ENCODE results near the gene POLR2E.

The POLR2E gene

DNA sequence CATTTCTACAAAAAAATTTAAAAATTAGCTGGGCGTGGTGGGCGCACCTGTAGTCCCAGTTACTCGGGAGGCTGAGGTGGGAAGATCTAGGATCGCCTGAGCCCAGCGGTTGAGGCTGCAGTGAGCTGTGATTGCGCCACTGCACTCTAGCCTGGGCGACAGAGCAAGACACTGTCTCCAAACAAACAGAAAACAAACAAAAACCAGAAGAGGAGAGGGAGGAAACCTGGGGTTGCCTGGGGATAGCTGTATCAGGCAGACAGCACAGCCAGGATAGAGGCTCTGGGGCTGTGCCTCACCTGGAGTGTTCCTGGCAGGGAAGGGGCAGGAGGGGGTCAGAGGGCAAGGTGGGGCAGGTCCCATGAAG lies 2.6 kb upstream of the POLR2E start:
- DNase-seq (ENCODE audit: low read depth, low spot score): no peak

DNA sequence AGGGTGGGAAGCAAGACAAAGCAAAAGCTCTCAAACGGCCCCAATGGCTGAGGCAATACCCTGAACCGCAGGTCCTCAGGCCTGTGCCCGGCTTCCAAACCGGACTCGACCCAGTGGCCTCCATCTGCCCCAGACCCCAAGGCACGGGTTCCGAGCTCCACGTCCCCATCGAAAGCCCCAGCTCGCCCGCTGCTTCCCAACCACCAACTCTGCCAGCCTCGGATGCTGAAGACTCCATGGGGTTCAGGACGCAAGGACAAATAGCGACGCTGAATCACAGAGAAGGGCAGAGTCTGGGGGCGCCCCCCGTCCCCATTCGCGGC lies 559 bp downstream of the POLR2E start:
- no peak for DNase-seq (ENCODE audit: low read depth, low spot score)

DNA sequence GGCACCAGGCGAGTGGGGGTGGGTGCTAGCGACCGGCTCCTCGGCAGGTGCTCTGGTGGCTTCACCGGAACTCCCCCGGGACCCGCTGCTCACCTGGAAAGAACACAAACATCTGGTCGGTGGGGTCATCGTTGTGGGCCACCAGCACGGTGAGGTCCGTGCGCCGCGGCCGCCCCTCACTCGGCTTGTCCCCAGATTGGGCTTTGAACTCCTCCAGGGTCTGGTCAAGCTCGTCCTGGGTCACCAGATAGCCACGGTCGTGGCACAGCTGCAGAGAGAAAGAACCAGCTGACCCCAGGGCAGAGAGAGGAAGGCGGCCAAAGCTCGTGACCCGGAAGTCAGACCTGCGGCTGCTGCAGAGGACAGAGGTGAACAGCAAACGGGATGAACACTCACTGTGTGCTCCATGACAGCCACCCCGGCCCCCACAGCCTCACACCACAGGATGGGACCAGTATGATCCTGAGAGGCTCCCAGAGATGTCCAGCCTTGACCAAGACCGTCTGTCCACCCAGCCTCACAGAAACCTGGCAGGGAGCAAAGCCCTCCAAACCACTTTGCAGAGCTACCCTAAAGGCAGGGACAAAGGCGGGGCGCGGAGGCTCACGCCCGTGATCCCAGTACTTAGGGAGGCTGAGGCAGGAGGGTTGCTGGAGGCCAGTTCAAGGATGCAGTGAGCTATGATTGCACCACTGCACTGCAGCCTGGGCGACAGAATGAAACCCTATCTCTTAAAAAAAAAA lies 1.2 kb downstream of the POLR2E start:
- DNase-seq (ENCODE audit: low read depth, low spot score): no peak

GRCh38 chr19:1093330-1093729 lies 1.8 kb downstream of the POLR2E start:
- no peak for DNase-seq (ENCODE audit: low read depth, low spot score)

DNA sequence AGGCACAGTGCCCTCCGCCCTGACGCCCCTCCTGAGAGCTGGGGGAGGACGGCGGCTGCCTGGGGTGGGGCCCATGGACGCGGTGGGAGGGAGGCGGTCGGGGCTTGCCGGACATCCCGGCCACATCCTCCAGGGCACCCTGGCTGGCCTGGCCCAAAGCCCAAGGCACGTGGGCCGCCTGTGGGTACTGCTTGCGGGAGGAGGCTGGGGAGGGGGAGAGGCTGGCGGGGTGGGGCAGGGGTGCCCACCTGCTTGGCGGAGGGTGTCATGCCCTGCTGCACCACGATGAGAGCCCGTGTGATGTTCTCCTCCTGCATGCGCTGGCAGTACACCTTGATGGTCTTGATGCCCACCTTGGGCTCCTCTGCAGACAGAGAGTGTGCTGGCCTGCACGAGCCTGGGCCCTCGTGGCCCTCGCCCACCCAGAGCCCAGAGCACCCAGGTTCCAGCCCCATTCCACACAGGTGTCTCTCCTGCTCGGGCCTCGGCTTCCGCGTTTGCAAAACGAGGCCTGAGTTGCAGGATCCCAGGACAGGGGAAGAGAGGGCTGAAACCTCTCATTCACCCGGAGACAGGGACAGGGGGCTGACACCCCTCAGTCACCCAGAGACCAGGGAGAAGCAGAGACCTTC lies 3.5 kb downstream of the POLR2E start:
- no peak for DNase-seq (ENCODE audit: low read depth, low spot score)

DNA sequence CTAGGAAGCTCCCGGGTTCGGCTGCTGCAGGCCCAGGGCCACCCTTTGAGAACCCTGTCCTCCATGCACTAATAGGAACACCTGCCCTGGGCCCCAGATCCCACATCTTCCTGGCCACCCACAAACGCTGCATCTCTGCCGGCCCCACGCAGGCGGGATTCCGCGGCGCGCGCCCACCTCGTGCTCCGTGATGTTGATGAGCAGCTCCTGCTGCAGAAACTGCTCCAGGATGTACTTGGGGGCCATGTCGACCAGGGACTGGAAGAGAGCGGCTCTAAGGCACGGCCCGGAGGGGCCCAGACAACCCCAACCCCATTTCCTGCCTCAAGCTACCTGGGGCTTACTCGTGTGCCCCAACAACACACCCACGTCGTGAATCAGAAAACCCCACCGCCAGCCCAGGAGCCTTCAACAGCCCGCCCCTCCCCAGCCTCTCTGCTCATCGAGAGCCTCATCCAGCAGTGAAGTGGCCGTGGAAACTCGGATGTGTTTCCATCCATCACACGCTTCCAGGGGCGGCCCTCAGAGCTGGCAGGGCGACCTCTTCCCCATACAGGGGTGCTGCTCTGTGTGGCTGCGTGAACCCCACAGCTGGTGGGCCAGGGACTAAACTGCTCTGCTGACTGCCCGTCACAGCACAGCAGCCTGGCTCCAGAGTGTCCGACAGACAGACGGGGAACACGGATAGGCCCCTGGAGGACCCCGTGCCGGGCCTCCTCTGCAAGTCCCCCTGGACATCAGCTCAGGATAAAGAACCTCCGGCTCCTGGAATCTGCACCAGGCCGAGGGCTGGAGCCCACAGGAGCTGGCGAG lies 4.2 kb downstream of the POLR2E start:
- no peak for DNase-seq (ENCODE audit: low read depth, low spot score)

- DNase-seq (ENCODE audit: low read depth, low spot score): no peak
Measured at GRCh38 chr19:1089891-1090290, 5.3 kb downstream of the POLR2E start.

- no peak for DNase-seq (ENCODE audit: low read depth, low spot score)
Measured at GRCh38 chr19:1089126-1089771, 5.9 kb downstream of the POLR2E start.

DNA sequence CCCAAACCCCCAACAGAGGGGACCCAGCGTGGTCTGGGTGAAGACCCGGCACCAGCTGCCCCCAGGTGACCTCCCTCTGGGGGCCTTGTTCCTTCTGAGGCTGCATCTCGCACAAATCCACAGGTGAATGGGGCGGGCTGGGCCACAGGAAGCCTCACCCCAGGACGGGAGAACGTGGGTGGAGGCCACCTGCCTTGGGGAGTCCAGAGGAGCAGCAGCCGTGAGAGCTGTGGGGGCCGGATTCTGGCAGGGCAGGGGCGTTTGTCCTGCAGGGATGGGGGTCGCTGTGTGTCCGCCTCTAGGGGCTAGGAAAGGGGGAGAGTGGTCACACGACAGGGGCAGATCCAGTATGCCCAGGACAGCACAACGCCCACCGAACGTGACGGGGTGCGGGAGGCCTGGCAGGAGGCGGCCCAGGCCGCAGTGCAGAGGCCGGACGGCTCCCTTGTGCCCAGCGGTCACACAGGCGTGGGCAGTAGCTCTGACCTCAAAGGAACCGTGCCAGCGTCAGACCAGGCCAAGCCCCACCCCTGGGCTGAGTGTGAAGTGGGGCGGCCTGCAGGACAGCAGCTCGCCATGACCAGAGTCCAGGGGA lies 6.7 kb downstream of the POLR2E start:
- DNase-seq (ENCODE audit: low read depth, low spot score): no peak

GRCh38 chr19:1087813-1088415 lies 7.3 kb downstream of the POLR2E start:
- no peak for DNase-seq (ENCODE audit: low read depth, low spot score)

- DNase-seq (ENCODE audit: low read depth, low spot score): no peak
Measured at GRCh38 chr19:1086613-1087012, 8.6 kb downstream of the POLR2E start.

DNA sequence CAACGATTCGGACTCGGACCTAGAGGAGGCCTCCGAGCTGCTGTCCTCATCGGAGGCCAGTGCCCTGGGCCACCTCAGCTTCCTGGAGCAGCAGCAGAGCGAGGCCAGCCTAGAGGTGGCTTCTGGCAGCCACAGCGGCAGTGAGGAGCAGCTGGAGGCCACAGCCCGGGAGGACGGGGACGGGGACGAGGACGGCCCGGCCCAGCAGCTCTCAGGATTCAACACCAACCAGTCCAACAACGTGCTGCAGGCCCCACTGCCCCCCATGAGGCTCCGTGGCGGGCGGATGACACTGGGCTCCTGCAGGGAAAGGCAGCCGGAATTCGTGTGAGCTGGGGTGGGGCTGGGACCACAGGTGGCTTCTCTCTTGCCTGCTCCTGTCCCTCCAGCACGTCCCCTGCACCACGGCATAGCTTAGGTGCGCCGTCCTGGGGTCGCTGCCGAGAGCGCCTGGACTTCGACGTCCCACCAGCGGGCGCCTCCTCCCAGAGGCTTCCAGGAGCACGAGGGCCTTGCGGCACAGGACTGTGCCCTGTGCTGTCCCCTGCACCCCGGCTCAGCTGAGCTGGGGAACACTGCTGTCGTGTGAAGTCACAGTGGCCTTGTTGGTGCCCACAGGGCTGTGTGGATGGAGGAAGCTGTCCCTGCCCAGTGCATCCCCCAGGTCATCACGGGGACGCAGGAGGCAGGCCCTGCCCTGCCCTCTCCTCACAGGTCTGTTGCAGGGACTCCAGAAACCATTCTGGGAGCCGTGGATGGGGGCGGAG lies 9.3 kb downstream of the POLR2E start:
- DNase-seq (ENCODE audit: low read depth, low spot score): no peak

DNA sequence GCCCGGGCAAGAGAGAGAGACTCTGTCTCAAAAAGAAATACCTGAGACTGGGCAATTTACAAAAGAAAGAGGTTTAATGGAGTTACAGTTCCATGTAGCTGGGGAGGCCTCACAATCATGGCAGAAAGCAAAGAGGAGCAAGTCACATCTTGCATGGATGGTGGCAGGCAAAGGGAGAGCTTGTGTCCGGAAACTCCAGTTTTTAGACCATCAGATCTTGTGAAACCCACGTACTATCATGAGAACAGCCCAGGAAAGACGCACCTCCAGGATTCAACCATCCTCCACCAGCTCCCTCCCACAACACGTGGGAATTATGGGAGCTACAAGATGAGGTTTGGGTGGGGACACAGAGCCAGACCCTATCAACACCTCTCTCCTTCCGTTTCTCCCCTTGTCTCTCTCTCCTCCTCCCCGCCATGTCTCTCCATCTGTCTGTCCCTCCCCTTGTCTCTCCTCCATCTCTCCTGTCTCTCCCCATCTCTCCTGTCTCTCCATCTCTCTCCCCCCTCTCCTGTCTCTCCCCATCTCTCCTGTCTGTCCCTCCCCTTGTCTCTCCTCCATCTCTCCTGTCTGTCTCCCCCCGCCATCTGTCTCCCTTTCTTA lies 10.0 kb downstream of the POLR2E start:
- no peak for DNase-seq (ENCODE audit: low read depth, low spot score)

DNA sequence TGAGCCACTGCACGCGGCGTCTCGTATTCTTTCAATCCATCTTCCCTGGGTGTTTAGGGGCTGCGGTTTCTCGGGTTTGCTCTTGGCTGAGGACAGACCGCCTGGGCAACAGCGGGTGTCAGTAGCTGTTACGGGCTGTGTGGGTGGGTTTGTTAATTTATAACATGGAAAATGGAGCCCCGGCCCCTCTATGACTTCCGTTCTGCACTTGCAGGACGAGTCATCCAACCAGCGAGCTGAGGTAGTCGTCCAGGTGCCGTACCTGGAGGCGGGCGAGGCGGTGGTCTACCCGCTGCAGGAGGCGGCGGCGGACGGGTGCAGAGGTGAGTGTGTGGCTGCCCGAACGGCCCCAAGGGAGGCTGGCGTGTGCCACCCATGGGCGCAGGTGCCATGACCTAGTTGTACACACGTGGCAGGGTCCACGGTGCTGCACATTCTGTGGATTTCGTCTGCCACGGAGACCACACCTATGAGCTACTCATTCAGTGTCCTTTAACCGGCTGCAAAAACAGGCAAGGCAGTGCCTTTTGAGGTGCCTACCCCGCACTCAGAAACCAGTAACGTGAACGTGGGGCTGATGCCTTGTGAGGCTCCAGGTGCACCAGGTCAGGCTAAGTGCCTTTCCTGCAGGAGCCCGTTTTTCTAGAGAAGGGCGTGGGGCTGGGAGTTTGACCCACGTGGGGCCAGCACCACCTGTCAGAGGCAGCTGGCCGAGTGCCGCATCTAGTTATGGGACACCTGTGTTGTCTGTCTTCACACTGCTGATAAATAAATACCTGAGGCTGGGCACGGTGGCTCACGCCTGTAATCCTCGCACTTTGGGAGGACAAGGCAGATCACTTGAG lies 10.9 kb downstream of the POLR2E start:
- DNase-seq (ENCODE audit: low read depth, low spot score): no peak

GRCh38 chr19:1082928-1083816 lies 12.0 kb downstream of the POLR2E start:
- DNase-seq (ENCODE audit: low read depth, low spot score): no peak

GRCh38 chr19:1082165-1082927 lies 12.8 kb downstream of the POLR2E start:
- no peak for DNase-seq (ENCODE audit: low read depth, low spot score)

DNA sequence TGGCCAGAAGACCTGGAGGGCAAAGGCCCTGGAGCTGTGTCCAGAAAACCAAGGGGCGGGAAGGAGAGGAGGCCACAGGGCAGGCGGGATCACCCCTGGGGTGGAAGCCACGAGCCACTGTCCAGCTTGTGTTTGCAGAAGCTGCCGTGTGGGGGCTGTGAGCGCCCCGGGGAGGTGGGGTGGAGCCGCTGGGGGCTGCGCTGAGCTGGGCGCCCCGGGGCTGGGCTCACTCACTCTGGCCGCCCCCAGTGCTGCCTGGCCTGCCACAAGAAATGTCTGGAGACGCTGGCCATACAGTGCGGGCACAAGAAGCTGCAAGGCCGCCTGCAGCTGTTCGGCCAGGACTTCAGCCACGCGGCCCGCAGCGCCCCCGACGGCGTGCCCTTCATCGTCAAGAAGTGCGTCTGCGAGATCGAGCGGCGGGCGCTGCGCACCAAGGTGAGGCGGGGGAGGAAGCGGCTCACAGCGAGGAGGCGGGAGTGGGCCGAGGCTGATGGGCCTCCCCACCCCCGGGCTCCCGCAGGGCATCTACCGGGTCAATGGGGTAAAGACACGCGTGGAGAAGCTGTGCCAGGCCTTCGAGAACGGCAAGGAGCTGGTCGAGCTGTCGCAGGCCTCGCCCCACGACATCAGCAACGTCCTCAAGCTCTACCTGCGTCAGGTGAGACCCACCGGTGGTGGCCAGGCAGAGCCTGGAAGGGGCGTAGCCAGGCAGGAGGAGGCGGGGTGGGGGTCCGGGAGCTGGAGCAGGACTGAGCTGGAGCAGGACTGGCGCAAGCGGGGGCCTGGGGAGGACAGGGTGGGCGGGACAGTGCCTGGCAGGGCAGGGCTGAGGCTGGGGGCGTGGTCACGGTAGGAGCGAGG lies 13.6 kb downstream of the POLR2E start:
- DNase-seq (ENCODE audit: low read depth, low spot score): no peak
